Measurements from ENCODE around the gene CYB5D1. TPM values are rescaled to one million over a fixed set of nuclear protein-coding genes. Genes with fewer than 3 reads are reported as not detected.

The CYB5D1 gene
- total RNA-seq, 1 donor: 8.8 TPM

DNA sequence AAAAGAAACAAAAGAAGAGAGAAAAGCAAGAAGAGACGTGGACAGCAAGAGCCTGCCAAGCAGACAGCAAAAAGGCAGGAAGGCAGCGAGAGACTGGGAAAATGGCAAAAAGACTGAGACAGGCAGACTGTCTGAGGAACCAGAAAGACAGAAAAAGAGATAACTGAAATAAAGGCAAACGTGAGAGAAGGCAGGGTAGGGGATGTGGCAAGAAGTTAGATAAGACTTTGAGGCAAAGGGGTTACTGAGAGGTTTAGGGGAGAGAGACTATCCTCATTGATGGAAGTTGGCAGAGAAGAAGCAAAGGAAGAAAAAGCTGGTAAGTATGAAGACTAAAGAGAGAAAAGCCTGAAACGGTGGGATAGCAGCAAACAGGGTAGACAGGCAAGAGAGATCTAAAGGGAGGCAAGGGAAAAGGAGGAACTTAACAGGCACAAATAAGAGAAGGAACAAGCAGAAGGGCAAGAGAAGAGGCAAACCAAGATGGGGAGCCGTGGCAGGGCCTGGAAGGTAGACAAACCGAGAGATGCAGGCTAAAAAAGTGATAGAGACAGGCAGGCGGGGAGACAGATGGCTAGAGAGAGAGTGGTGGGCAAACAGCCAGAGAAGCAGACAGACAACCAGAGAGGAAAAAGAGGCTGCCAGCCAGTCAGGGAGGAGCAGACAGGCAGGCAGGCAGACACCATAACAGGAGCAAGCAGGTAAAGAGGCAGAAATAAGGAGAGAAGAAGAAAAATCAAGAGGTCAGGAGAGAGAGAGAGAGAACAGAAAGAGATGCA is 23.7 kb downstream of the CYB5D1 start:
- no peaks in the 10 kb centered on the region for H3K27me3 ChIP-seq (ENCODE audit: insufficient read depth, low read length)
- H3K9me3 ChIP-seq (ENCODE audit: low read depth, low read length): no peaks in the 10 kb centered on the region
- H3K4me3 ChIP-seq (ENCODE audit: low read length): no peak overlapping the region
- peaks cover 53% of the 10 kb centered on the region for H3K4me1 ChIP-seq (ENCODE audit: insufficient read depth, low read length)

DNA sequence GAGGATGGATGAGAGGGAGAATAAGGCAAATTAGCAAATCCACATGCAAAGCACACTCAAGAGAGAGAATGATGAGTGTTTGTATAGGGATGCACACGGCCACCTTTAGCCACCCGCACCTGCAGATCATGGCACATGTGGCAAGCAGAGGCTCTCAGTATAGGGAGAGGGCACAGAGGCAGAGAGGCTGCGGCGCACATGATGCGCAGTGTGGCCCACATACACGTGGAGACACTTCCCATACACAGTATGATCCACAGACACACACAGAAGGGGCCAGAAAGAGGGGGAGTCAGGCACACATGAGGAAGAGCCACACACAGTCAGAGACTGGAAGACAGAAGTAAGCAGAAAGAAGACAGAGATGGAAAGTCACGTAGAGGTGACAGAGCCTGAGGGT is 24.3 kb downstream of the CYB5D1 start:
- peaks cover 57% of the 10 kb centered on the region for H3K4me1 ChIP-seq (ENCODE audit: insufficient read depth, low read length)
- H3K9me3 ChIP-seq (ENCODE audit: low read depth, low read length): no peaks in the 10 kb centered on the region
- no peaks in the 10 kb centered on the region for H3K27me3 ChIP-seq (ENCODE audit: insufficient read depth, low read length)
- no peak overlapping the region for H3K4me3 ChIP-seq (ENCODE audit: low read length)

DNA sequence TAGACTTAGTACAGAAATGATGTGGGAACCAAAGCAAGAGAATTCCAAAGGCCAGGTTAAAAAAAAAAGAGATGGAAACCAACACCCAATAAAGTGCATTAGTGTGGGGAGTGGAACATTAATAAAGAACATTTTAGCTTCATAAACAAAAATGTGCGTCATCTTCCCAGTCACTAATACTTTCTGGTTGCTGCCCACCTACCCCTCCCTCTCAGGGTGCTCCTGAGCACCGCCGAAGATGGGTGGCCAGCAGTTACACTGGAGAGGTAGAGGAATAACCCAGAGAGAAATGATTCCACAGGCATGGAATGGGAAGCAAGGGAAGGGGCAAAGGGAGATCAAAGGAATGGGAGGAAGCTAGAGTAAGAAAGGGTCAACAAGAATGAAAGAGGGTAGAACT is 24.8 kb downstream of the CYB5D1 start:
- H3K4me1 ChIP-seq (ENCODE audit: insufficient read depth, low read length): peaks cover 60% of the 10 kb centered on the region
- H3K9me3 ChIP-seq (ENCODE audit: low read depth, low read length): no peaks in the 10 kb centered on the region
- no peak overlapping the region for H3K4me3 ChIP-seq (ENCODE audit: low read length)
- no peaks in the 10 kb centered on the region for H3K27me3 ChIP-seq (ENCODE audit: insufficient read depth, low read length)

DNA sequence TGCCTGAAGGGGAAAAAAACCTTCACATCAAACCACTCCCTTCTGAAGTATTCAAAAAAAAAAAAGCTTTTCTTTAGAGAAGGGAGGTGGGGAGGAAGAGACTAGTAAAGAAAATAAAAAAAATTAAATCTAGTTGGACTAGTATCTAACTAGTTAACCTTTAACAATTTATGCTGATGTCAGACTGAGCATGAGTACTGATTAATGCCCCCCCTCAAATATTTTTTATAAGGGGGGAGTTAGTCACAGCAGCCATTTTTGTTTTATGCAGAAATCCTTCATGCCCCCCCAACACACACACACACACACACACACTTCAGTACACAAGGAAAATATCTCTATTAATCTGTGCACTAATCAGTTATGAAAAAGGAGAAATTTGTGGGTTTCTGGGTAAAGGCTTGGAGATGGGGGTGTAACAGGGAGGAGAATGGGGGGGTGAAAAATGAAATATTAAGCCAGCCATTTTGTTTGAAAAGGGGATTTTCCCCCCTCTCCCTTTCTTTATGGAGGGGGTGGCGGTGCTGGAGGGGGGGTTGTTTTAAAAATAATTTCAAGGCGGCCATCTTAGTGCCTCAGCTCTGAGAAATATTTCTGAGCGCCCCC is 26.1 kb downstream of the CYB5D1 start:
- H3K9me3 ChIP-seq (ENCODE audit: low read depth, low read length): no peaks in the 10 kb centered on the region
- H3K4me3 ChIP-seq (ENCODE audit: low read length): peak overlapping the region; percentile 10
- peaks cover 72% of the 10 kb centered on the region for H3K4me1 ChIP-seq (ENCODE audit: insufficient read depth, low read length)
- H3K27me3 ChIP-seq (ENCODE audit: insufficient read depth, low read length): no peaks in the 10 kb centered on the region

DNA sequence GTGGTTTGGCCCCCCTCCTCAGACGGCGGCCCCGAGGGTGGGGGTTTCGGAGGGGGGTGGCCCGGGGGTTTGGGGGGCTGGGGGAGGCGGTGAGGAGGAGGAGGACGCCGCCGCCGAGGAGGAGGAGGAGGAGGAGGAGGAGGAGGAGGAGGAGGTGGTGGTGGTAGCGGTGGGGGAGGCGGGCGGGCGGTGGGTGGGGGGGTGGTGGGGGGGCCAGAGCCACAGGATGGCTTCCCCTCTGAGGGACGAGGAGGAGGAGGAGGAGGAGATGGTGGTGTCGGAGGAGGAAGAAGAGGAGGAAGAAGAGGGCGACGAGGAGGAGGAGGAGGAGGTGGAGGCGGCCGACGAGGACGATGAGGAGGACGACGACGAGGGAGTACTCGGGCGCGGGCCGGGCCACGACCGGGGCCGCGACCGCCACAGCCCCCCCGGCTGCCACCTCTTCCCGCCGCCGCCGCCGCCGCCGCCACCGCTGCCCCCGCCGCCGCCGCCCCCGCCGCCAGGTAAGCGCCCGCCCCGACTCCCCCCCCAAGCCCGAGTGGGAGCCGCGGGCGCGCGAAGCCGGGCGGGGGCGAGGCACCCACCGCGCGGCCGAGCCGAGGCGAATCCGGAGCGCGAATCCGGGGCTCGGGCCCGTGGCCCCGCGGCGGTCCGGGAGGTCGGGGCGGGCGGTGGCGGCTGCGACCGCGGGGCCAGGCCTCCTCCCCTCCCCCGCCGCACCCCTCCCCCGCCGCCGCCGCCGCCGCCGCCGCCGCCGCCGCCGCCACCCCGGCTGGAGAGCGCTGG is 27.0 kb downstream of the CYB5D1 start:
- Histone ChIP-seq H3K9me3 (ENCODE audit: low read depth, low read length) (no peaks in the 10 kb centered on the region), H3K4me3 (ENCODE audit: low read length) (peak overlapping the region; percentile 68), H3K27me3 (ENCODE audit: insufficient read depth, low read length) (no peaks in the 10 kb centered on the region), H3K4me1 (ENCODE audit: insufficient read depth, low read length) (peaks cover 77% of the 10 kb centered on the region)

DNA sequence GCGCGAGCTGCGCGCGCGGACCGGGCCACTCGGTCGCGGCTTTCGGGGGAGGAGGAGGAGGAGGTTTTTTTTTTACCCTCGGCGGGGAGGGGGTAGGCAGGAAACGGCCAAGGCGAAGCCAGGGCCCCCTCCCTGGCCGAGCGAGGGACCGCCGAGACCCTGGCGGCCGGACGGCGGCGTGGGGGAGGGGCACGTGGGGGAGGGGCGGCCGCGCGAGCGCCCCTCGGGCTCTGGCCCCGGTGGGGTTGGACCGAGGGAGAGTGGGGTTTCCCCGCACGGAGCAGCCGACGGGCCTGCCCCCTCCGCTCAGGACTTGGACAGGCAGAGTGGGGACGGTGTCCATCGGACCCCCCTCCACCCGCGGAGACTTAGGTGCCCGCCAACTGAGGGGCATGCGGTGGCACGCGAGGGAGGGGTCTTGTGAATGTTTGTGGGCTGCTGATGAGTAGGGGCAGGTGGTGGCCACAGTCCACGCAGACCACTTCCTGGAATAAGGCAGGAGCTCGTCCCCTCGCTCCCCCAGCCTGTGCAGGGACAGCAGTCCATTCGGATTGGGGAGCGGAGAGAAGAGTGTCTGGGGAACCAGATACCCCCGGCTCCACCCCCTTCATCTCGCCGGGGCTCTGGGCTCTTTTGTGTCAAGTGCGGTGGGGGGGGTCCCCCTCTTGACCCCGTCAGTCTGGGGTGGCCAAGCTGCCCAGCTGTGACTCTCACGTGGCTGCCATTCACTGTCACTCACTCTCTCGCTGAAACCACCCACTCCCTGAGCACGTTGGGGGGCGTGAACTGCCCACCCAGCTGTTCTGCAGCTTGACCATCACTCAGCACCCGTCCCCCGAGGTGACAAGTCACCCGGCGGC is 27.8 kb downstream of the CYB5D1 start:
- Histone ChIP-seq H3K4me3 (ENCODE audit: low read length) (peak overlapping the region; percentile 68), H3K27me3 (ENCODE audit: insufficient read depth, low read length) (no peaks in the 10 kb centered on the region), H3K9me3 (ENCODE audit: low read depth, low read length) (no peaks in the 10 kb centered on the region), H3K4me1 (ENCODE audit: insufficient read depth, low read length) (peaks cover 77% of the 10 kb centered on the region)

DNA sequence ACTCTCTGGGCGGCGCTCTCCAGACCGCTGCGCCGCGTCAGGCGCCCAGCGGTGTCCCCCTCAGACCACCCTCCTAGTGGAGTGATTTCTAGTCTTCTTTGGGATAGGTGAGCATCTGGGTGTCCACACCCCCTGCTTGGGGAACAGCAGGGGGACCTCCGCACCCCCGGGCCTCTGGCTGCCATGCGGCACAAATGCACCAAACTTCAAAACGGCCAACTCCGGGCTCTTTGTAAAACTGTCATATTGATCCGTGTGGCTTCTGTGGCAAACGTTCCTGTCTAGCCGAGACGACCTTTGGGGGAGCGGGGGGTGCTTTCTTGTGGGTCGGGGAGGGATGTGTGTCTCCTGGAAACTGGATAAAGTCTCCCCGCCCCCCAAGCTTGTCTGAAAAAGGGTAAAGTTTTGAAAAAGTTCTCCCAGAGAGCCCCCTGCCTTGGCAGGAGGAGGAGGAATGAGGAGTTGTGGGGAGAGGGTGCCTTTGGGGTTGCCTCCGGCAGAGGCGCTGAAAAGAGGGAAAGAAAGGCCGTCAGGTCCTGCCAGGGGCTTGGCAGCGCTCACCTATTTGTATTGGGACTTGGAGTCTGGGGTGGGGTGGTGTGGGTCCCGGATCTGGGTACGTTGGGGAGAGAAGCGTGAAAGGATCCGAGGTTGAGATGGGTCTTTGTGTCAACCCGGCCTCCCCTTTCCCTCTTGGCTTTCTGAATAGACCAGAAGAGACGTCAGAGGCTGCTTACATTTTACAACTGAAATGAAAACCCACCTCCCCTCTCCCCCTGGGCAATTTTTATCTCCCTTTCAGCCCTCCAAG is 28.6 kb downstream of the CYB5D1 start:
- Histone ChIP-seq H3K4me1 (ENCODE audit: insufficient read depth, low read length) (peaks cover 72% of the 10 kb centered on the region), H3K27me3 (ENCODE audit: insufficient read depth, low read length) (no peaks in the 10 kb centered on the region), H3K9me3 (ENCODE audit: low read depth, low read length) (no peaks in the 10 kb centered on the region), H3K4me3 (ENCODE audit: low read length) (peak overlapping the region; percentile 68)

DNA sequence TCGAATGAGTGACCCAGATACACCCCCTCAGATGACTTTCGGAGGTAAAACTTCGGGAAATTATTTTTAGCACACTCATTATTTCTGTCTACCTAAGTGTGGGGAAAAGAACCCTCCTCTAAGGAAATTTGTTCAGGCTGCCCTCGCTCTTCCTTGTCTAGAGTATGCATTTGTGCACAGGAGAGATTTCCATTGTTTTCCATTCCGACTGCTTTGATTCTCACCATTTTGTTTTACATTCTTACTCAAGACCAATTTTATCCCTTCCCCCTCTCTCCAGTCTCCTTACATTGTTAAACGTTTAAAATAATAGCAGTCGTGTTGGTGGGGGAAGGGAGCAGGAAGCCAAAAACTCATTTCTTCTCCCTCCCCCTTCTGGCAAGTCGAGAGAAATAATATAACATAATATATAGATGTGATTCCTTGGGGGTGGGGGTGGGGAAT is 29.3 kb downstream of the CYB5D1 start:
- Histone ChIP-seq H3K4me1 (ENCODE audit: insufficient read depth, low read length) (peaks cover 69% of the 10 kb centered on the region), H3K27me3 (ENCODE audit: insufficient read depth, low read length) (no peaks in the 10 kb centered on the region), H3K4me3 (ENCODE audit: low read length) (peak overlapping the region; percentile 68), H3K9me3 (ENCODE audit: low read depth, low read length) (no peaks in the 10 kb centered on the region)

DNA sequence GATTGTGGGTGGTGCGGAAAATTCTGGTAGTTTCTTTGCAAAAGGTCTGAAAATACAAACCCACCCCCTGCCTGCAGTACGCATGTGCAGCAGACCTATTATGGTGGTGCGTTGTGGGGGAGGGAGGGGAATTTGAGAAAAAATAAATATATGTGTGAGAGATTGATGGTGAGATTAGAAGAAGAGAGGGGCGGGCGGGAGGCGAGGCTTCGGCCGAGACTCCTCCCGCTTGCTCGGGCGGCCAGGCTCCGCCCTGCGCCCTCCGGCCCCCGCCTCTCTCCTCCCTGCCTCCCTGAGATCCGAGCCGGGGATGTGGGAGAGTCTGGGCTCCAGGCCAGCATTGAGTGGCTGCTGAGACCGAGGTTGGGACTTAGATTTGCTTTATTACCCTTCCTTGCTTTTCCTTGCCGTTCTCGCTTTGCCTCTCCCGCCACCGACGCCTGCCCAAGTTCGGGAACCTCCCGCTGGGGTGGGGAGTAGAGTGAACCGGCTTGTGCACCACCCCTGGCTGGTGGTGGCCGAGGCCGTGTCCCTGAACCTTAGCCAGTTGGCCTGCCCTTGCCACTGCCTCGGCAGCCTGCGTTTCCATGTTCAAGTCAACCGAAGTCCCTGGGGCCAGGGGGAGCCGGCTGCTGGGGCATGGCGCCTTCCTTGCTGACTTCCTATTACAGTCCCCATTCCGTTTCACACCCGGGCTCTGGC is 29.8 kb downstream of the CYB5D1 start:
- H3K27me3 ChIP-seq (ENCODE audit: insufficient read depth, low read length): no peaks in the 10 kb centered on the region
- peaks cover 65% of the 10 kb centered on the region for H3K4me1 ChIP-seq (ENCODE audit: insufficient read depth, low read length)
- H3K4me3 ChIP-seq (ENCODE audit: low read length): peak overlapping the region; percentile 68
- no peaks in the 10 kb centered on the region for H3K9me3 ChIP-seq (ENCODE audit: low read depth, low read length)

DNA sequence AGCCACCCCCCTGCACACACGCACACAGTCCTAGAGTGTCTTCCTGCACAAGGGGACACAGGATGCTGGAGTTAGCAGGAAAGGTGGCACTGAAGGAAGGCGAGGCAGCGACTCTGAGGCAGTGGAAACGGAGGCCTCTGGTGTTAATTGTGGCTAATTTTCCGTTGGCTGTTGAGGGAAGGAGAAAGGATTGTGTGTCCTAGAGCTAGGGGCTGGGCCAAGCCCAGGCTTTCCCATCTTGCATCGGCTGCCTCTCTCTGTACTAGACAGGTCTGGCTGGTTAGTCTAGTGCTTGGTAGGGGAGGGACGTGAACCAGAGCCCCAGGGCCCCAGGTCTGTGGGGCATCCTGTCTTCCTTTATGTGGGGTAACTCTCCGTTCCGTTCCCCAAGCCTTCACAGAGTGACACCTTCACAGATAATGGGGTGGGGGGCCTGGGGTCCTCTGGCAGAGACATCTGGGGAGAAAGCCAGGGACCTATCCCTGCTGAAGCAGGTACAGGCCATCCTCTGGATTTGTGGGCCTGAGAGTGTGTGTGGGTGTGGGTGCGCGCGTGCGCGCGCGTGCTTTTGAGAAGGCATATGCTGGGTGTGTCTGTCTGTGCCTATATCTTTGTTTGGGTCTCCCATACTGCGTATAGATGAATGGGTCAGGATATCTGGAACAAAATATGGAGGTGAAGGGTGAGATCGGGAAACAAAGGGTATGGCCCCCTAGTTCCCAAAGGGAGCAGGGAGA is 30.5 kb downstream of the CYB5D1 start, which contains the start of gene CHD3:
Gene CHD3, plus strand, starts transcription at position 606 of the 737 bp plus-strand sequence. CDS start 212 bp downstream, outside the sequence.
- H3K9me3 ChIP-seq (ENCODE audit: low read depth, low read length): no peaks in the 10 kb centered on the region
- no peaks in the 10 kb centered on the region for H3K27me3 ChIP-seq (ENCODE audit: insufficient read depth, low read length)
- peaks cover 60% of the 10 kb centered on the region for H3K4me1 ChIP-seq (ENCODE audit: insufficient read depth, low read length)
- peak within 1 kb of the TSS; percentile 68 for H3K4me3 ChIP-seq (ENCODE audit: low read length)

DNA sequence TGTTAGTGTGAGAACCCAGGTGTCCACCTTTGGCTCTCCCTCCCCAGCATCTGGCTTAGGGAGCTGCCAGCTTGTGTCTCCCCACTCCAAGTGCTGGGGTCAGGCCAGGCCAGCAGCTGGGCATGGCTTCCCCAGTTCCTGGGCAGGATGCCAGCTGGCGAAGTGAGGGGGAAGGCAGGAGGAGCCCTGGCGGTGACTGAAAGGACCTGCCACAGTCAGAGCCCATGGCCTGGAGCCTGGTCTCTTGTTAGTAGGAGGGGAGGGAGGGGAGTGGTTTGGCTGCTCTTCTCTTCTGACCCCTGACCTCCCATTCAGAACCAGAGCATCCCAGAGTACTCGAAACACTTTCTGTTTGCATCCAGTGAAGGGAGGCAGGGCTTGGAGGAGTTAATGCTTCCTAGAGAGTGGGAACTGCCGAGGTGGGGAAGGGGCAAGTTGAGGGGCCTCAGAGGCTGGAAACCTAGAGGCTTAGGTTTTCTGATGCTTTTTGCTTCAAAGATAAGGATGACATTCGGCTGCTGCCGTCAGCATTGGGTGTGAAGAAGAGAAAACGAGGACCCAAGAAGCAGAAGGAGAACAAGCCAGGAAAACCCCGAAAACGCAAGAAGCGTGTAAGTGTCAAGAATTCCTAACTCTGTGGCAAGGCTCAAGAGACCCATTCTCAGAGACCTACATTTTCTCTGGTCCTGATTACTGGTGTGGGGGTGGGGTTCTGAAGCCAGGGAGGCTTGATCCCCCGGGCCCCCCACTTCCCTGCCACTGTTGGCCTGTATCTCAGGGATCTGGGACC is 31.6 kb downstream of the CYB5D1 start:
- Histone ChIP-seq H3K9me3 (ENCODE audit: low read depth, low read length) (no peaks in the 10 kb centered on the region), H3K4me3 (ENCODE audit: low read length) (no peak overlapping the region), H3K4me1 (ENCODE audit: insufficient read depth, low read length) (peaks cover 54% of the 10 kb centered on the region), H3K27me3 (ENCODE audit: insufficient read depth, low read length) (no peaks in the 10 kb centered on the region)

DNA sequence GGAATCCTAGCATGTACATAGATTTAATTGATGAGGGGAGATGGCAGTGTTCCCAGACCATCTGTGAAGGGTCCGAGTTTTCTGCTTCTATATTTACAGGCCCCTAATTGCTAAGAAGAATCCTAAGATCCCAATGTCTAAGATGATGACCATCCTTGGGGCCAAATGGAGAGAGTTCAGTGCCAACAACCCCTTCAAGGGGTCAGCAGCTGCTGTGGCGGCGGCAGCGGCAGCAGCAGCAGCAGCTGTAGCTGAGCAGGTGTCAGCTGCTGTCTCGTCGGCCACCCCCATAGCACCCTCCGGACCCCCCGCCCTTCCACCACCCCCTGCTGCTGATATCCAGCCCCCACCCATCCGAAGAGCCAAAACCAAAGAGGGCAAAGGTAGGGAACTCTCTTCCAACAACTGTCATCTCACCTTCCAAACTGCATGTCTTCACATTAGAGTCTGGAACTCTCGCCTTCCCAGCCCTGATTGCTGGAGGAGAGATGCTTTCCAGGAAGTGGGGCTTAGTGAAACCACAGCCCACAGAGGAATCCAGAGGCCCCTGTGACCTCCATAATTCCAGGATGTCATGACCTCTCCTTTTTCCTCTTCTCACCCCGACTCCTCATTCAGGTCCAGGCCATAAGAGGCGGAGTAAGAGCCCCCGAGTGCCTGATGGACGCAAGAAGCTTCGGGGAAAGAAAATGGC is 35.5 kb downstream of the CYB5D1 start:
- H3K4me3 ChIP-seq (ENCODE audit: low read length): no peak overlapping the region
- H3K4me1 ChIP-seq (ENCODE audit: insufficient read depth, low read length): peaks cover 31% of the 10 kb centered on the region
- H3K27me3 ChIP-seq (ENCODE audit: insufficient read depth, low read length): no peaks in the 10 kb centered on the region
- no peaks in the 10 kb centered on the region for H3K9me3 ChIP-seq (ENCODE audit: low read depth, low read length)
